MM.1S (cell line): ENCODE measurements around the gene HMCES.
"Not testable (repeated sequence)": the region's sequence is repeated elsewhere in the genome, so short reads cannot be mapped to it uniquely, and the experiment has no call there.

Source experiments
- DNase-seq: peaks from one replicate; pipeline ENCODE4 v3.0.0-alpha.2; 2015
- H2AFZ ChIP-seq: fragments of 300-600 bp; sonication (generic); 2 replicates; pipeline ENCODE4 v1.6.0; 2016; ENCODE audit warnings: antibody characterized with exemption, low read length
- H3F3A ChIP-seq: fragments of 300-600 bp; sonication (generic); 2 replicates; pipeline ENCODE4 v1.6.1; 2016; ENCODE audit warnings: mild to moderate bottlenecking, antibody characterized with exemption, low read length, moderate library complexity, mixed read lengths; ENCODE audit not compliant: insufficient read depth
- H3K27ac ChIP-seq: fragments of 300-600 bp; sonication (generic); 2 replicates; pipeline ENCODE4 v1.5.1; 2016; ENCODE audit warnings: mild to moderate bottlenecking, low read length
- H3K27me3 ChIP-seq: fragments of 300-600 bp; sonication (generic); replicated peaks from 2 replicates; pipeline ENCODE4 v1.6.0; 2016; ENCODE audit warnings: low read length; ENCODE audit not compliant: insufficient read depth
- H3K36me3 ChIP-seq: fragments of 300-600 bp; sonication (generic); replicated peaks from 2 replicates; pipeline ENCODE4 v1.6.1; 2016; ENCODE audit warnings: mild to moderate bottlenecking, low read length, mixed read lengths; ENCODE audit not compliant: insufficient read depth
- H3K4me1 ChIP-seq: fragments of 300-600 bp; sonication (generic); 2 replicates; pipeline ENCODE4 v1.6.1; 2016; ENCODE audit warnings: low read length, mixed read lengths
- H3K4me2 ChIP-seq: fragments of 300-600 bp; sonication (generic); 2 replicates; pipeline ENCODE4 v1.6.0; 2016; ENCODE audit warnings: low read depth, low read length
- H3K4me3 ChIP-seq: fragments of 300-600 bp; sonication (generic); 2 replicates; pipeline ENCODE4 v1.5.1; 2016; ENCODE audit warnings: low read length, mixed read lengths
- H3K79me2 ChIP-seq: fragments of 300-600 bp; sonication (generic); 2 replicates; pipeline ENCODE4 v1.6.1; 2016; ENCODE audit warnings: mixed run types, low read length, mixed read lengths
- H3K9ac ChIP-seq: fragments of 300-600 bp; sonication (generic); 2 replicates; pipeline ENCODE4 v1.6.1; 2016; ENCODE audit warnings: low read length, mixed read lengths
- H3K9me2 ChIP-seq: fragments of 300-600 bp; sonication (generic); replicated peaks from 2 replicates; pipeline ENCODE4 v1.6.1; 2016; ENCODE audit warnings: mild to moderate bottlenecking, low read length, mixed read lengths; ENCODE audit not compliant: insufficient read depth
- H3K9me3 ChIP-seq: fragments of 300-600 bp; sonication (generic); replicated peaks from 2 replicates; pipeline ENCODE4 v1.6.1; 2016; ENCODE audit warnings: mild to moderate bottlenecking, low read length, mixed read lengths; ENCODE audit not compliant: insufficient read depth
- H4K20me1 ChIP-seq: fragments of 300-600 bp; sonication (generic); 2 replicates; pipeline ENCODE4 v1.6.1; 2016; ENCODE audit warnings: mild to moderate bottlenecking, low read length, moderate library complexity, mixed read lengths; ENCODE audit not compliant: insufficient read depth
- EZH2 ChIP-seq: fragments of 300-600 bp; sonication (generic); optimal IDR thresholded peaks from 2 replicates; pipeline ENCODE3; 2017; ENCODE audit warnings: low read depth, mild to moderate bottlenecking, antibody characterized with exemption, low read length, mixed read lengths
- EZH2phosphoT487 ChIP-seq: fragments of 300-600 bp; sonication (generic); IDR thresholded peaks from 2 replicates; pipeline ENCODE4 v1.6.1; 2018; ENCODE audit warnings: antibody characterized with exemption, low read length
- TF ChIP-seq, protein P1 (sequence below): fragments of 300-600 bp; sonication (generic); IDR thresholded peaks from 2 replicates; pipeline ENCODE4 v1.5.1; 2016; ENCODE audit warnings: antibody characterized with exemption, low read length, mixed read lengths

Gene HMCES

DNA sequence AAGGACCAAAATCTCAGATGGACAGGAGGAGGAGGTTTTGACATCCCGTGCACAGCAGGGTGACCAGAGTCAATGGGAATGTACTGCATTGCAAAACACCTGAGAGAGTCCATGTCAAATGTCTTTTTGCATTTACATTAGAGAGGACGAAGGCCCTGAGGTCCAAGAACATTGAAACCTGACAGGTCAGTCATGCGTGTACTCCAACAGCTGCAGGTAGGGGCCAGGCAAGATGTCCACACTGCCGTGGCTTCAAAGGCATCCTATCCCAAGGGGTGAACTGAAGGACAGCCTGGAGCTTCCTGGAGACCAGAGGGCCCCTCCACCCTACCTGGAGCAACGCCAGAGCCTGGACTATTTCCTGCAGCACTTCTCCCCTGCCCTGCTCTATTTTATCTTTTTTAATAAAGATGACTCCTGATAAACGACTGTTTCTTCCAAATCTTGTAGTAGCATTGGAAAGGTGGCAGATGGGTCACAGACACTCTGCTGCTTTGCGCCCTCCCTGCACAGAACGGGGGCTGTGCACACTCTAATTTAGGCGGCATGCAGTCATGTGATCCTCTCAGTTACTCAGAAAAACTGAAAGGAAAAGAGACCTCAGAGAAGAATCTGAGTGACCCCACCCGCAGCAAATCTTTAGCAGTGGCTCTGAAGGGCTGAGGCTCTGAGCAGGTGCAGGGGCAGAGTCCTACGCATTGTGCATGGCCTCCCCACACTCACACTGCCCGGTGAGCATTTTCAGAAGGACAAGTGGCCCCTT lies 68.2 kb downstream of the HMCES start:
- DNase-seq, result peak; percentile 53
- no peaks in the 10 kb centered on the region for H3F3A ChIP-seq
- no peak overlapping the region for H3K27ac ChIP-seq
- no peaks in the 10 kb centered on the region for H3K36me3 ChIP-seq
- peak overlapping the region; percentile 55 for H2AFZ ChIP-seq
- H4K20me1 ChIP-seq, result no peaks in the 10 kb centered on the region
- TF ChIP-seq EZH2 (no peak), EZH2phosphoT487 (no peak)
- TF ChIP-seq, protein P1, sequence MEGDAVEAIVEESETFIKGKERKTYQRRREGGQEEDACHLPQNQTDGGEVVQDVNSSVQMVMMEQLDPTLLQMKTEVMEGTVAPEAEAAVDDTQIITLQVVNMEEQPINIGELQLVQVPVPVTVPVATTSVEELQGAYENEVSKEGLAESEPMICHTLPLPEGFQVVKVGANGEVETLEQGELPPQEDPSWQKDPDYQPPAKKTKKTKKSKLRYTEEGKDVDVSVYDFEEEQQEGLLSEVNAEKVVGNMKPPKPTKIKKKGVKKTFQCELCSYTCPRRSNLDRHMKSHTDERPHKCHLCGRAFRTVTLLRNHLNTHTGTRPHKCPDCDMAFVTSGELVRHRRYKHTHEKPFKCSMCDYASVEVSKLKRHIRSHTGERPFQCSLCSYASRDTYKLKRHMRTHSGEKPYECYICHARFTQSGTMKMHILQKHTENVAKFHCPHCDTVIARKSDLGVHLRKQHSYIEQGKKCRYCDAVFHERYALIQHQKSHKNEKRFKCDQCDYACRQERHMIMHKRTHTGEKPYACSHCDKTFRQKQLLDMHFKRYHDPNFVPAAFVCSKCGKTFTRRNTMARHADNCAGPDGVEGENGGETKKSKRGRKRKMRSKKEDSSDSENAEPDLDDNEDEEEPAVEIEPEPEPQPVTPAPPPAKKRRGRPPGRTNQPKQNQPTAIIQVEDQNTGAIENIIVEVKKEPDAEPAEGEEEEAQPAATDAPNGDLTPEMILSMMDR, result no peak
- H3K9me2 ChIP-seq, result no peaks in the 10 kb centered on the region
- H3K9me3 ChIP-seq, result no peaks in the 10 kb centered on the region
- H3K4me1 ChIP-seq, result no peaks in the 10 kb centered on the region
- no peak overlapping the region; the same call in 1 of the 2 replicates for H3K9ac ChIP-seq
- H3K4me3 ChIP-seq, result no peak overlapping the region
- 0 out of 2 replicates have a peak, but pooled peaks cover 6% of the 10 kb centered on the region for H3K27me3 ChIP-seq
- peak overlapping the region; percentile 47; the same call in 1 of the 2 replicates for H3K4me2 ChIP-seq
- H3K79me2 ChIP-seq, result no peaks in the 10 kb centered on the region

DNA sequence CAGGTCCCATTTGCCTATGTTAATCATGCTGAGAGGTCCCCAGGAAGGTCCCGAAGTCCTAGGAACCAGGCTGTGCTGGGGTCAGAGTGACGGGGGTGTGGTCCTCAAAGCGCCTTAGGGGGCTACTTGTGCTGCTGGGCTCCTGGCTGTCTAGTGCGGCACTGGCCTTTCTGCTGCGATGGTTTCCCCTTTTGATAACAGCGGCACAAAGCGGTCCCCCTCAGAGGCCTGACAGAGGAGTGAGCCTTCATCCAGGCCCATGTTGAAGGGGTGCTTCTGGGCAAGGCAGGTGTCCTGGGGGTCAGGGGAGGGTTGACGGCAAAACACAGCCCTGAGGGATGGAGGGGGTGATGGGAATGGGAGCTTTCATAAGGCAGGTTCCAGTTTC lies 68.8 kb downstream of the HMCES start:
- H3K9me2 ChIP-seq, result no peaks in the 10 kb centered on the region
- H3K36me3 ChIP-seq, result no peaks in the 10 kb centered on the region
- no peak for TF ChIP-seq EZH2phosphoT487
- TF ChIP-seq, protein P1, result no peak
- TF ChIP-seq EZH2, result no peak
- no peaks in the 10 kb centered on the region for H3K9me3 ChIP-seq
- no peak overlapping the region for H3K27ac ChIP-seq
- H4K20me1 ChIP-seq, result no peaks in the 10 kb centered on the region
- H3K4me3 ChIP-seq, result no peak overlapping the region
- peak overlapping the region; percentile 55 for H2AFZ ChIP-seq
- no peaks in the 10 kb centered on the region for H3K4me1 ChIP-seq
- H3K4me2 ChIP-seq, result peak overlapping the region; percentile 47; the same call in 1 of the 2 replicates
- H3K27me3 ChIP-seq, result 0 out of 2 replicates have a peak, but pooled peaks cover 6% of the 10 kb centered on the region
- H3K9ac ChIP-seq, result no peak overlapping the region; the same call in 1 of the 2 replicates
- H3K79me2 ChIP-seq, result no peaks in the 10 kb centered on the region
- no peaks in the 10 kb centered on the region for H3F3A ChIP-seq
- DNase-seq, result no peak

DNA sequence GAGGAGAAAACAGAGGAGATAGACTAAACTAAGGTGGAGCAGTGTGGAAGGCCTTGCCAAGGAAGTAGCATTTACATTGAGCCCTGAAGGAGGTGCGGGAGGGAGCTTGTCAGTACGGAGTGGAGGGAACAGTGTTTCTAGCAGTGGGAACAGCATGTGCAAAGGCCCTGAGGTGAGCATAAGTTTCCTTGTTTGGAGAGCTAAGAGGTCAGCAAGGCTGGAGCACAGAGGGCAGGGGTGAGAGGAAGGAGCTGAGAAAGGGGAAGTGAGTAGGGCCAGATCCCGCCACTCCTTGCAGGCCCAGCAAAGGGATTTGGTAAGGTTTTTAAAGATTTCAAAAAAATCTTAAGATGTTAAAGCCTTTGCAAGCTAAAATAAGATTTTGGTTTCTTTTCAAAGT lies 70.1 kb downstream of the HMCES start:
- H3K9me3 ChIP-seq, result no peaks in the 10 kb centered on the region
- H3F3A ChIP-seq, result no peaks in the 10 kb centered on the region
- H3K36me3 ChIP-seq, result no peaks in the 10 kb centered on the region
- H3K4me1 ChIP-seq, result no peaks in the 10 kb centered on the region
- H3K9me2 ChIP-seq, result no peaks in the 10 kb centered on the region
- H3K9ac ChIP-seq, result no peak overlapping the region
- H2AFZ ChIP-seq, result no peak overlapping the region
- TF ChIP-seq EZH2phosphoT487, result no peak
- TF ChIP-seq EZH2, result no peak
- TF ChIP-seq, protein P1, result no peak
- H3K27me3 ChIP-seq, result 0 out of 2 replicates have a peak, but pooled peaks cover 6% of the 10 kb centered on the region
- no peaks in the 10 kb centered on the region for H3K79me2 ChIP-seq
- H3K4me2 ChIP-seq, result no peak overlapping the region
- no peaks in the 10 kb centered on the region for H4K20me1 ChIP-seq
- DNase-seq, result no peak
- no peak overlapping the region for H3K4me3 ChIP-seq
- no peak overlapping the region for H3K27ac ChIP-seq

DNA sequence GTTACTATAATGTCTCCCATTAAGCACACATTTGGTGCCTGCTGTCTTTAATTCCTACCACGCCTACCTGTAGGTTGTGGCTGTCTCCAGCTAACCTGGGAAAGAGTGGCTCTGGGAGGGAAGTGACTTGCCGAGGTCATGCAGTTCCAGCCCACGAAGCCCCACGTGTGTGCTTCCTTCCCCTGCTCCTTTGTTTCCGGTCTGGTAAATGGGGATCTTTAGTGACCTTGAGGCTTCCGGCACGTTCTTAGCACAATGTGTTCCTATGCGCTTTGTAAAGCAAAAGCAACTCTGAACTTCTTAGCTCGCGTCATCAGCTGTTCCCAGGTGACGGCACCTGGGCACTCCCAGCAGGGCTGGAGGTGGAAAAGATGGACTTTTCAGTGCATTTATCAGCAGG lies 70.5 kb downstream of the HMCES start:
- not testable (repeated sequence) for H3K27me3 ChIP-seq, H4K20me1 ChIP-seq, H3K4me1 ChIP-seq, H3K9me3 ChIP-seq, H3K4me3 ChIP-seq, H3K9ac ChIP-seq, H3K36me3 ChIP-seq, H3K4me2 ChIP-seq, H3K27ac ChIP-seq, DNase-seq, H3F3A ChIP-seq, H2AFZ ChIP-seq, H3K79me2 ChIP-seq, H3K9me2 ChIP-seq
